HepG2 (cell line): ENCODE data around the gene SPATA33. TPM values are rescaled to one million over a fixed set of nuclear protein-coding genes. Genes with fewer than 3 reads are reported as not detected.

ENCODE experiments used
- CEBPG ChIP-seq: IDR thresholded peaks from 2 replicates; pipeline ENCODE4 v1.6.1; 2016
- FOXC1 ChIP-seq: sonication (generic); formaldehyde crosslinking; IDR thresholded peaks from 2 replicates; pipeline ENCODE4 v1.8.0; 2022; ENCODE audit warnings: mild to moderate bottlenecking, missing genetic modification reagents, borderline replicate concordance
- NFE2L2 ChIP-seq: fragments of 150-350 bp; IDR thresholded peaks from 2 replicates; pipeline ENCODE4 v1.6.1; 2014; ENCODE audit warnings: low read length
- NFKBIZ ChIP-seq: IDR thresholded peaks from 2 replicates; pipeline ENCODE4 v1.6.1; 2018; ENCODE audit warnings: missing genetic modification reagents, missing compliant biosample characterization
- POGZ ChIP-seq: sonication (generic); formaldehyde crosslinking; IDR thresholded peaks from 2 replicates; pipeline ENCODE4 v1.4.0; 2020; ENCODE audit warnings: mild to moderate bottlenecking, missing genetic modification reagents
- SIN3A ChIP-seq: IDR thresholded peaks from 2 replicates; pipeline ENCODE4 v1.6.1; 2011; ENCODE audit warnings: low read depth, mild to moderate bottlenecking, control low read depth, low read length, borderline replicate concordance
- SMAD9 ChIP-seq: sonication (generic); formaldehyde crosslinking; IDR thresholded peaks from 2 replicates; pipeline ENCODE4 v1.5.1; 2020; ENCODE audit warnings: mild to moderate bottlenecking, missing genetic modification reagents
- ZFY ChIP-seq: sonication (generic); formaldehyde crosslinking; IDR thresholded peaks from 2 replicates; pipeline ENCODE4 v1.4.0; 2020; ENCODE audit warnings: missing genetic modification reagents
- ZNF782 ChIP-seq: sonication (generic); formaldehyde crosslinking; IDR thresholded peaks from 2 replicates; pipeline ENCODE4 v1.4.0; 2020; ENCODE audit warnings: missing genetic modification reagents, mild to moderate bottlenecking, borderline replicate concordance
- ZNF883 ChIP-seq: sonication (generic); formaldehyde crosslinking; IDR thresholded peaks from 2 replicates; pipeline ENCODE4 v1.5.1; 2020; ENCODE audit warnings: mild to moderate bottlenecking, missing genetic modification reagents; ENCODE audit errors: not compliant biosample characterization
- ZSCAN9 ChIP-seq: IDR thresholded peaks from 2 replicates; pipeline ENCODE4 v1.6.1; 2016; ENCODE audit warnings: borderline replicate concordance
- polyA plus RNA-seq, 8 experiments: library from polyadenylated mRNA; depleted of rRNA in 3 of 8; stranded (reverse) in 7 of 8; unstranded in 1 of 8; fragments of >200 nt; fragmentation: Illumina TruSeq in 4 of 8; extraction: Trizol in 4 of 8; gene quantifications; 2 replicates each; pipeline versions ENCODE4 v1.2.1 to v1.2.3, GENCODE V29; 2011 to 2016; ENCODE audit warnings: low read depth in 4 of 8, missing spikeins in 1 of 8, mixed read lengths in 1 of 8; ENCODE audit not compliant: insufficient read depth in 1 of 8
- total RNA-seq, 5 experiments: library from RNA; depleted of rRNA; stranded (reverse); fragments of >200 nt; fragmentation: Illumina TruSeq; extraction: Trizol; gene quantifications; 2 replicates each; pipeline ENCODE4 v1.2.3, GENCODE V29; 2016; ENCODE audit warnings: low read depth in 1 of 5
- TF ChIP-seq, protein P1 (sequence below): sonication (generic); formaldehyde crosslinking; IDR thresholded peaks from 2 replicates; pipeline ENCODE4 v1.4.0; 2020; ENCODE audit warnings: mild to moderate bottlenecking, missing genetic modification reagents
- TF ChIP-seq, protein P2 (sequence below): sonication (generic); formaldehyde crosslinking; IDR thresholded peaks from 2 replicates; pipeline ENCODE4 v1.4.0; 2020; ENCODE audit warnings: missing genetic modification reagents
- TF ChIP-seq, protein P3 (sequence below): sonication (generic); formaldehyde crosslinking; IDR thresholded peaks from 2 replicates; pipeline ENCODE4 v1.4.0; 2020; ENCODE audit warnings: missing genetic modification reagents, borderline replicate concordance
- TF ChIP-seq, protein P4 (sequence below): sonication (generic); formaldehyde crosslinking; IDR thresholded peaks from 2 replicates; pipeline ENCODE4 v1.5.1; 2020; ENCODE audit warnings: missing genetic modification reagents, mild to moderate bottlenecking, borderline replicate concordance
- TF ChIP-seq, protein P5 (sequence below): IDR thresholded peaks from 2 replicates; pipeline ENCODE4 v1.6.1; 2016; ENCODE audit warnings: low read depth, borderline replicate concordance
- TF ChIP-seq, protein P6 (sequence below): sonication (generic); formaldehyde crosslinking; IDR thresholded peaks from 2 replicates; pipeline ENCODE4 v1.8.1; 2023; ENCODE audit warnings: mild to moderate bottlenecking, missing genetic modification reagents, borderline replicate concordance

The SPATA33 gene
- total and polyA plus RNA-seq, 2 of the 13 experiments (the other 11 are each of a cell fraction or from before 2014, with no cell fraction given) = 5.7 to 11.0 TPM

DNA sequence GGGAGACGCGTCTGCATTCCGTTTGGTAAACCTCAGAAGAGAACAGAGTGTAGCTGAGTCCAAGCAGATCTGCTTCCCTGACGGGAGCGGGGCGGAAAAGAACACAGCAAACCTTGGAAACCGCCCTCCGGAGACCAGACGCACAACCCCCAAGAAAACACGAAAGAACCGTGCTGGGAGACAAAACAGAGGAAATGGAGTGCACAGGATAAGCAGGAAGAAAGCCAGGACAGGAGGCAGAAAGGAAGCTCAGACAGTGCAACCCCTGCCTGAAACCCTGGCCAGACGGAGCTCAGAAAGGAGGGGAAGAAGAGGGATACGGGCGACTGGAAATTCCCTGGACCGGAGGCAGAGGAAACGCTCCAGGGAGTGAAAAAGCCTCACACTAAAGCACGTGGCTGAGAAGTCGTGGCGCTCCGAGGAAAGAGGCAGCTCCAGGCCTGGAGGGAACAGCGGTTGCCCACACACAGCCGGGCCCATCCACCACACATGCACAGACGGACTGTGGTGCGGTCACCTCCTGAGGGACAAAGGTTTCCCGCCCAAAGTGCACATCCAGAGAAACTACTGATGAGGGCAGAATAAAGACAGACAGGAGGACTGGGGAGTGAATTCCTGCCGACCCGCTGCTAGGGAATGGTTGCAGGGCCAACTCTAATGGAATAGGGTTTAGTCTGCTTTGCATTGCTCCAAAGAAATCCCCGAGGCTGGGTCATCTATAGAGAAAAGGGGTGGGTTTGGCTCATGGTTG lies 34.0 kb upstream of the SPATA33 start (continued):
- TF ChIP-seq, protein P1, sequence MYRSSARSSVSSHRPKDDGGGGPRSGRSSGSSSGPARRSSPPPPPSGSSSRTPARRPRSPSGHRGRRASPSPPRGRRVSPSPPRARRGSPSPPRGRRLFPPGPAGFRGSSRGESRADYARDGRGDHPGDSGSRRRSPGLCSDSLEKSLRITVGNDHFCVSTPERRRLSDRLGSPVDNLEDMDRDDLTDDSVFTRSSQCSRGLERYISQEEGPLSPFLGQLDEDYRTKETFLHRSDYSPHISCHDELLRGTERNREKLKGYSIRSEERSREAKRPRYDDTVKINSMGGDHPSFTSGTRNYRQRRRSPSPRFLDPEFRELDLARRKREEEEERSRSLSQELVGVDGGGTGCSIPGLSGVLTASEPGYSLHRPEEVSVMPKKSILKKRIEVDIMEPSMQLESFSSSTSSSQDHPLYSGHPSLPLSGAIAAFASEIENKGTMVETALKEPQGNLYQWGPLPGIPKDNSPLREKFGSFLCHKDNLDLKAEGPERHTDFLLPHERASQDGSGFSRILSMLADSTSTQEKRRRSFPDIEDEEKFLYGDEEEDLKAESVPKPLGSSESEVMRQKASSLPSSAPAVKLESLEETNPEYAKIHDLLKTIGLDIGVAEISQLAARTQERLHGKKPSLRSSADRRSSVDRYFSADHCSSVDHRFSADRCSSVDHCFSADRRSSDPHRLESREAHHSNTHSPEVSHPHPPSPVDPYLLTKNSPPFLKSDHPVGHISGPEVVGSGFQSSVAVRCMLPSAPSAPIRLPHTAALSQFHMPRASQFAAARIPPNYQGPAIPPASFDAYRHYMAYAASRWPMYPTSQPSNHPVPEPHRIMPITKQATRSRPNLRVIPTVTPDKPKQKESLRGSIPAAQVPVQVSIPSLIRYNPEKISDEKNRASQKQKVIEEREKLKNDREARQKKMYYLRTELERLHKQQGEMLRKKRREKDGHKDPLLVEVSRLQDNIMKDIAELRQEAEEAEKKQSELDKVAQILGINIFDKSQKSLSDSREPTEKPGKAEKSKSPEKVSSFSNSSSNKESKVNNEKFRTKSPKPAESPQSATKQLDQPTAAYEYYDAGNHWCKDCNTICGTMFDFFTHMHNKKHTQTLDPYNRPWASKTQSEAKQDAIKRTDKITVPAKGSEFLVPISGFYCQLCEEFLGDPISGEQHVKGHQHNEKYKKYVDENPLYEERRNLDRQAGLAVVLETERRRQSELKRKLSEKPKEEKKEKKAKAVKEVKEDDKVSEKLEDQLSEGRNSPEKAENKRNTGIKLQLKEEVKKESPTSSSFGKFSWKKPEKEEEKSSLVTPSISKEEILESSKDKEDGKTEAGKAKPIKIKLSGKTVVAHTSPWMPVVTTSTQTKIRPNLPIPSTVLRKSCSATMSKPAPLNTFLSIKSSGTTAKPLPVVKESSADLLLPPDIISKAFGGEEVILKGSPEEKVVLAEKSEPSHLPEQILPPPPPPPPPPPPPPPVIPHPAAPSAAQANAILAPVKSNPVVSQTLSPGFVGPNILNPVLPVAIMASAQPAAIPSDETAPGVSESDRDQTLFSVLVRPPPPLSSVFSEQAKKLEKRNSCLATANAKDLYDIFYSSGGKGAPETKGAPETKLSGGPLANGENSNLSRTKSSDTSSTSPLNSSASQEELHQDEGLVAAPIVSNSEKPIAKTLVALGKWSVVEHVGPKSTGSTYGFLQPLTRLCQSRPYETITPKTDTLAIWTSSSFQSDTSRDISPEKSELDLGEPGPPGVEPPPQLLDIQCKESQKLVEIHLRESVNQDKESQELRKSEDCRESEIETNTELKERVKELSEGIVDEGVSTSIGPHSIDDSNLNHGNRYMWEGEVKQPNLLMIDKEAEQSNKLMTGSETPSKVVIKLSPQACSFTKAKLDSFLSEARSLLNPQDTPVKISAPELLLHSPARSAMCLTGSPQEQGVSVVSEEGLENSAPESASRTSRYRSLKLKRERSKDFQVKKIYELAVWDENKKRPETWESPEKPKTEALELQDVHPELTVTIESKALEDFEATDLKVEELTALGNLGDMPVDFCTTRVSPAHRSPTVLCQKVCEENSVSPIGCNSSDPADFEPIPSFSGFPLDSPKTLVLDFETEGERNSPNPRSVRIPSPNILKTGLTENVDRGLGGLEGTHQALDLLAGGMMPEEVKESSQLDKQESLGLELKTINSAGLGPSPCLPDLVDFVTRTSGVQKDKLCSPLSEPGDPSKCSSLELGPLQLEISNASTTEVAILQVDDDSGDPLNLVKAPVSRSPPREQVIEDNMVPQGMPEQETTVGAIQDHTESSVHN (CRISPR knock-in tag) = no peak
- TF ChIP-seq, protein P2, sequence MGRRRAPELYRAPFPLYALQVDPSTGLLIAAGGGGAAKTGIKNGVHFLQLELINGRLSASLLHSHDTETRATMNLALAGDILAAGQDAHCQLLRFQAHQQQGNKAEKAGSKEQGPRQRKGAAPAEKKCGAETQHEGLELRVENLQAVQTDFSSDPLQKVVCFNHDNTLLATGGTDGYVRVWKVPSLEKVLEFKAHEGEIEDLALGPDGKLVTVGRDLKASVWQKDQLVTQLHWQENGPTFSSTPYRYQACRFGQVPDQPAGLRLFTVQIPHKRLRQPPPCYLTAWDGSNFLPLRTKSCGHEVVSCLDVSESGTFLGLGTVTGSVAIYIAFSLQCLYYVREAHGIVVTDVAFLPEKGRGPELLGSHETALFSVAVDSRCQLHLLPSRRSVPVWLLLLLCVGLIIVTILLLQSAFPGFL (CRISPR knock-in tag) = no peak
- TF ChIP-seq ZNF883 (peak; percentile 40), ZFY (CRISPR knock-in tag) (peak; percentile 49; the same call in 1 of the 2 replicates), ZSCAN9 (CRISPR knock-in tag) (no peak), POGZ (no peak), NFKBIZ (CRISPR knock-in tag) (no peak), ZNF782 (CRISPR knock-in tag) (no peak), FOXC1 (0 out of 2 replicates have a peak, but pooled peaks have one; percentile 56), CEBPG (CRISPR knock-in tag) (0 out of 2 replicates have a peak, but pooled peaks have one; percentile 8), SMAD9 (CRISPR knock-in tag) (no peak), NFE2L2 (no peak), SIN3A (no peak)
- TF ChIP-seq, protein P3, sequence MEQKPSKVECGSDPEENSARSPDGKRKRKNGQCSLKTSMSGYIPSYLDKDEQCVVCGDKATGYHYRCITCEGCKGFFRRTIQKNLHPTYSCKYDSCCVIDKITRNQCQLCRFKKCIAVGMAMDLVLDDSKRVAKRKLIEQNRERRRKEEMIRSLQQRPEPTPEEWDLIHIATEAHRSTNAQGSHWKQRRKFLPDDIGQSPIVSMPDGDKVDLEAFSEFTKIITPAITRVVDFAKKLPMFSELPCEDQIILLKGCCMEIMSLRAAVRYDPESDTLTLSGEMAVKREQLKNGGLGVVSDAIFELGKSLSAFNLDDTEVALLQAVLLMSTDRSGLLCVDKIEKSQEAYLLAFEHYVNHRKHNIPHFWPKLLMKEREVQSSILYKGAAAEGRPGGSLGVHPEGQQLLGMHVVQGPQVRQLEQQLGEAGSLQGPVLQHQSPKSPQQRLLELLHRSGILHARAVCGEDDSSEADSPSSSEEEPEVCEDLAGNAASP (CRISPR knock-in tag) = 0 out of 2 replicates have a peak, but pooled peaks have one; percentile 34
- TF ChIP-seq, protein P4, sequence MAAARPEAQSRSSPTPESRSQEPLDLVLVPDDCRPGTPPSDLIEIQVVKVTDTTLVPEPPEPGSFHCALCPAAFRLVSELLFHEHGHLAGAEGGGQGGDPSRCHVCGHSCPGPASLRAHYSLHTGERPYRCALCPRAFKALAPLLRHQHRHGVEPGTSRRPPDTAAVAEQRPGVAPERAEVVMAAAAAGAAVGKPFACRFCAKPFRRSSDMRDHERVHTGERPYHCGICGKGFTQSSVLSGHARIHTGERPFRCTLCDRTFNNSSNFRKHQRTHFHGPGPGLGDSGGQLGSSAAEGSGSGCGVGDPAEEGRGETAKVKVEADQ = peak; percentile 86
- TF ChIP-seq, protein P5, sequence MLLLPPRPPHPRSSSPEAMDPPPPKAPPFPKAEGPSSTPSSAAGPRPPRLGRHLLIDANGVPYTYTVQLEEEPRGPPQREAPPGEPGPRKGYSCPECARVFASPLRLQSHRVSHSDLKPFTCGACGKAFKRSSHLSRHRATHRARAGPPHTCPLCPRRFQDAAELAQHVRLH (CRISPR knock-in tag) = 0 out of 2 replicates have a peak, but pooled peaks have one; percentile 60
- TF ChIP-seq, protein P6, sequence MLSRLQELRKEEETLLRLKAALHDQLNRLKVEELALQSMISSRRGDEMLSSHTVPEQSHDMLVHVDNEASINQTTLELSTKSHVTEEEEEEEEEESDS (CRISPR knock-in tag) = peak; percentile 36; the same call in 1 of the 2 replicates
